GM21786 (cell line): ENCODE data around the gene PLPP1.

Experiments
- ATAC-seq: cut with Tn5 transposase; IDR thresholded peaks from one replicate; pipeline ENCODE4 v1.9.1; 2021; ENCODE audit not compliant: unreplicated experiment

Gene PLPP1

GRCh38 chr5:55534436-55535198, at the start of gene PLPP1:
Gene PLPP1, minus strand, starts transcription at chr5:55534964. Its CDS starts 335 bp downstream, at chr5:55534629.
- peak; percentile 71 for ATAC-seq

- ATAC-seq, result no peak
These were observed 48.8 kb upstream of the PLPP1 start for GRCh38 chr5:55583578-55583977.

- ATAC-seq, result no peak
These were observed 47.5 kb upstream of the PLPP1 start for GRCh38 chr5:55582256-55582655.

- no peak for ATAC-seq
These were observed 45.3 kb upstream of the PLPP1 start for GRCh38 chr5:55580042-55580441.

GRCh38 chr5:55578771-55579170, 44.0 kb upstream of the PLPP1 start:
- no peak for ATAC-seq

- no peak for ATAC-seq
These were observed 42.7 kb upstream of the PLPP1 start for GRCh38 chr5:55577353-55578060.

- no peak for ATAC-seq
These were observed 41.9 kb upstream of the PLPP1 start for GRCh38 chr5:55576661-55577060.

- no peak for ATAC-seq
These were observed 41.2 kb upstream of the PLPP1 start for GRCh38 chr5:55575815-55576583.

- no peak for ATAC-seq
These were observed 37.8 kb upstream of the PLPP1 start for GRCh38 chr5:55572600-55572999.

- ATAC-seq, result no peak
These were observed 37.3 kb upstream of the PLPP1 start for GRCh38 chr5:55572020-55572419.

- no peak for ATAC-seq
These were observed 35.8 kb upstream of the PLPP1 start for GRCh38 chr5:55570570-55570969.

- ATAC-seq, result no peak
These were observed 35.3 kb upstream of the PLPP1 start for GRCh38 chr5:55570026-55570425.

GRCh38 chr5:55569513-55569865, 34.7 kb upstream of the PLPP1 start:
- ATAC-seq, result no peak

GRCh38 chr5:55568654-55569512, 34.1 kb upstream of the PLPP1 start:
- no peak for ATAC-seq

GRCh38 chr5:55564721-55565120, 30.0 kb upstream of the PLPP1 start:
- ATAC-seq, result peak; percentile 71

GRCh38 chr5:55558484-55558883, 23.7 kb upstream of the PLPP1 start:
- ATAC-seq, result no peak

GRCh38 chr5:55557123-55557522, 22.4 kb upstream of the PLPP1 start:
- ATAC-seq, result no peak

- ATAC-seq, result no peak
These were observed 19.9 kb upstream of the PLPP1 start for GRCh38 chr5:55554585-55555202.

- no peak for ATAC-seq
These were observed 17.1 kb upstream of the PLPP1 start for GRCh38 chr5:55551904-55552303.

- ATAC-seq, result no peak
These were observed 16.6 kb upstream of the PLPP1 start for GRCh38 chr5:55551358-55551757.
